ENCODE measurements around the gene DGCR2.

DGCR2 gene

GRCh38 chr22:19060356-19061009 is 61.7 kb downstream of the DGCR2 start:
- no peaks in the 10 kb centered on the region for H3K27me3 ChIP-seq (ENCODE audit: control insufficient read depth, insufficient read depth, low read length, poor library complexity, severe bottlenecking)
- 92 to 94% methylated on average over 15 of the region's 15 CpGs for WGBS, 2 experiments
- H3K4me1 ChIP-seq (ENCODE audit: control insufficient read depth, insufficient read depth, low read length), result no peaks in the 10 kb centered on the region
- no peak overlapping the region for H3K27ac ChIP-seq (ENCODE audit: insufficient read depth, low read depth, low read length, poor library complexity, severe bottlenecking)
- H3K36me3 ChIP-seq (ENCODE audit: control insufficient read depth, insufficient read depth, low read length), result peaks cover 13% of the 10 kb centered on the region
- no peak overlapping the region for H3K4me3 ChIP-seq (ENCODE audit: insufficient read depth, low read depth, low read length)
- H3K9me3 ChIP-seq (ENCODE audit: control insufficient read depth, low read length), result no peaks in the 10 kb centered on the region

GRCh38 chr22:19059481-19060278 is 62.5 kb downstream of the DGCR2 start:
- Histone ChIP-seq H3K27ac (ENCODE audit: insufficient read depth, low read depth, low read length, poor library complexity, severe bottlenecking) (no peak overlapping the region), H3K4me3 (ENCODE audit: insufficient read depth, low read depth, low read length) (no peak overlapping the region), H3K36me3 (ENCODE audit: control insufficient read depth, insufficient read depth, low read length) (peaks cover 9% of the 10 kb centered on the region), H3K4me1 (ENCODE audit: control insufficient read depth, insufficient read depth, low read length) (no peaks in the 10 kb centered on the region), H3K27me3 (ENCODE audit: control insufficient read depth, insufficient read depth, low read length, poor library complexity, severe bottlenecking) (no peaks in the 10 kb centered on the region), H3K9me3 (ENCODE audit: control insufficient read depth, low read length) (no peaks in the 10 kb centered on the region)
- 94% methylated on average over 20 of the region's 20 CpGs for WGBS, 2 experiments

DNA sequence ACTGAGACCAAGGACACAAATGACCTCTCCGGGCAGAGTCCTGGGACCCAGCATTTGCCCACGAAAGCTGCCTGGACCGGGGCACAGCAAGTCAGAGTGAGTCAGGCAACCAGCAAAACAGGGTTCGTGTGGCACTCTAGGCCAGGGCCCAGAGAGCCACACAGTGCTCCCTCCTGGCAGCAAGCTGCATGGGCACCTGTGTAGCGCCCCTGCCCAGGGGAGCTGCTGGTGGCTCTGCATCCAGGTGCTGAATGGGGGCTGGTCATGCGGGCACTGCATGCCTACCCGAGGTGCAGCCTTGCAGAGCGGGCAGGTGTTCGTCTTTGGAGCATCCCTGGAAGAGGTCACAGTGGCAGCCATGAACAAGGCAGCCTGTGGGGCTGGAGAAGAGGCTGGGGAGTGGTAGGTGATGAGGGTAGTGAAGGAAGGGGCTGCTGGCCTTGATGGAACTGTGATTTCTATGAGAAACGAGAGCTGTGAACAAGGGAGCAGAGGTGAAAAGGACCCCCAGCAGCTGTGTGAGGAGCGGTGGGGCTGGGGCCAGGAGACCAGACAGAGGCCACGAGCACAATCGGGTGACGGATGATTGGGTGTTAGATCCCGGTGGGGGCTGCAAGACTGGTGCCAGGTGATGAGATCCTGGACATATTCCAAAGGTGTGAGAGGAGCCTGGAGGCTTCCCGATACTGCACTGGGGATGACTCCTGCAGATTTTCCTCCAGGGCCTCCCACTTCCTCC is 63.3 kb downstream of the DGCR2 start:
- no peaks in the 10 kb centered on the region for H3K9me3 ChIP-seq (ENCODE audit: control insufficient read depth, low read length)
- H3K27me3 ChIP-seq (ENCODE audit: control insufficient read depth, insufficient read depth, low read length, poor library complexity, severe bottlenecking), result no peaks in the 10 kb centered on the region
- H3K4me1 ChIP-seq (ENCODE audit: control insufficient read depth, insufficient read depth, low read length), result no peaks in the 10 kb centered on the region
- peaks cover 2% of the 10 kb centered on the region for H3K36me3 ChIP-seq (ENCODE audit: control insufficient read depth, insufficient read depth, low read length)
- H3K27ac ChIP-seq (ENCODE audit: insufficient read depth, low read depth, low read length, poor library complexity, severe bottlenecking), result no peak overlapping the region
- H3K4me3 ChIP-seq (ENCODE audit: insufficient read depth, low read depth, low read length), result no peak overlapping the region
- 95% methylated on average over 16 of the region's 16 CpGs for WGBS, 2 experiments

DNA sequence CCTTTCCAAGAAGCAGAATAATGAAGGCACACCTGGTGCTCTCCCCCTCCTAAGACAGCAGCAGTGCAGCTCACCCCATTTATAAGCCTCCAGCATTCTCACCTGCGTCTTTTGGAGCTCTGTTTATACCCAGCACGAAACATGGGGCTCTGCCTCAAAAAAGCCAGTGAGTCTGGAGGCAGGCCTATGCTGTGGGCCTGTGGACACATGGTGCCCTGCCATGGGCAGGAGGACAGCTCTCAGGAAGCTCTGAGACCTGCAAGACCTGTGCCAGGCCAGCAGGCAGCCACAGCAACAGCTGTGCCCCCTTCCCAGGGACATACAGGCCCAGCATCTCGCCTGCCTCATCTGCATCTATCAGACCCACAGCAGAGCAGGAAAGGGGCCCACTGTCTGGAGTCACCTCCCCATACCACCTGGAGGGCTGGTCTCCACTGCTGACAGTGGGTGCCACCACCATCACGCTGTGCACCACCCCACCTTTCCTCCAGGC is 64.2 kb downstream of the DGCR2 start:
- Histone ChIP-seq H3K27ac (ENCODE audit: insufficient read depth, low read depth, low read length, poor library complexity, severe bottlenecking) (no peak overlapping the region), H3K4me1 (ENCODE audit: control insufficient read depth, insufficient read depth, low read length) (no peaks in the 10 kb centered on the region), H3K27me3 (ENCODE audit: control insufficient read depth, insufficient read depth, low read length, poor library complexity, severe bottlenecking) (no peaks in the 10 kb centered on the region), H3K9me3 (ENCODE audit: control insufficient read depth, low read length) (no peaks in the 10 kb centered on the region), H3K4me3 (ENCODE audit: insufficient read depth, low read depth, low read length) (no peak overlapping the region), H3K36me3 (ENCODE audit: control insufficient read depth, insufficient read depth, low read length) (no peaks in the 10 kb centered on the region)
- 95% methylated on average over 4 of the region's 4 CpGs for WGBS, 2 experiments

DNA sequence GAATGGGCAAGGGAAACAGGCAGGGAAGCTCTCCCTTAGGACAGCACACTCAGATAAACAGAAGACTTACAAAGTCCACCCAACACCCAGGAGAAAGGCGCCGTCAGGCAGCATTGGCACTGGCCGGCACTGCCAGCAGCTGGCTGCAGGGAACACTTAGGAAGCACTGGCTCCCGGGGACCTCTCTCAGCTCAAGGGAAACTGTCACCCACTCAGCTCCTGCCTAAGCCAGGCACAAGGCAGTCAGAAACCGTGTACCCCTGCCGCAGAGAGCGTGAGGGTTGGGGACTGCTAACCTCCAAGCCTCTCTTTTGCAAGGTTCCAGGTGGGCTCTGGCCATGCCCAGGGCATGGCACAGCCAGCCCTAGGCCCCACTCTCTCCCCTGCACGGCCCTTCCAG is 64.7 kb downstream of the DGCR2 start:
- H3K9me3 ChIP-seq (ENCODE audit: control insufficient read depth, low read length), result no peaks in the 10 kb centered on the region
- no peak overlapping the region for H3K4me3 ChIP-seq (ENCODE audit: insufficient read depth, low read depth, low read length)
- 92 to 94% methylated on average over 8 of the region's 8 CpGs for WGBS, 2 experiments
- no peaks in the 10 kb centered on the region for H3K36me3 ChIP-seq (ENCODE audit: control insufficient read depth, insufficient read depth, low read length)
- H3K27ac ChIP-seq (ENCODE audit: insufficient read depth, low read depth, low read length, poor library complexity, severe bottlenecking), result no peak overlapping the region
- no peaks in the 10 kb centered on the region for H3K4me1 ChIP-seq (ENCODE audit: control insufficient read depth, insufficient read depth, low read length)
- H3K27me3 ChIP-seq (ENCODE audit: control insufficient read depth, insufficient read depth, low read length, poor library complexity, severe bottlenecking), result no peaks in the 10 kb centered on the region

DNA sequence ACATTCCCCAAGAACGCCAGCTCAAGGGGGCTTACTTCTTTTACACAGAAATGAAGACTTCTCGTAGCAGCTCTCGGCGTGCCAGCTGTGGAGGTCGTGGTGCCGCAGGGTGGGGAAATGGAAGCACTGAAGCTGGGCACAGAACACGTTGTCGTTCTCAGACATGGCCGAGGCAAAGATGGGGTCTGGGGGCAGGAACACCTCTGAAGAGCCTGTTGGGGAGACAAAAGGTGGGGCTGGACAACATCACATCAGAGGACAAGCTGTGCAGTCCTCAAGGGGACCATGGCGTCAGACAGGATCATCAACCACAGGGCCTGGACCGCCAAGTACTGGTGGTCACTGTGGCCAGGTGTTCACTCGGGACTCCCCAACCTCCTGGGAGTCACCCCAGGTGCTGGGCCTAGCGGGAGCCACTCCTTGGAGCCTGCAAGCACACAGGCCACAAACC is 65.2 kb downstream of the DGCR2 start:
- no peaks in the 10 kb centered on the region for H3K36me3 ChIP-seq (ENCODE audit: control insufficient read depth, insufficient read depth, low read length)
- WGBS, 2 experiments, result 96% methylated on average over 13 of the region's 13 CpGs

GRCh38 chr22:19055801-19056200 is 66.4 kb downstream of the DGCR2 start:
- H3K36me3 ChIP-seq (ENCODE audit: control insufficient read depth, insufficient read depth, low read length), result no peaks in the 10 kb centered on the region
- H3K27me3 ChIP-seq (ENCODE audit: control insufficient read depth, insufficient read depth, low read length, poor library complexity, severe bottlenecking), result no peaks in the 10 kb centered on the region
- WGBS, 2 experiments, result 94 to 95% methylated on average over 17 of the region's 17 CpGs
- no peak overlapping the region for H3K27ac ChIP-seq (ENCODE audit: insufficient read depth, low read depth, low read length, poor library complexity, severe bottlenecking)
- H3K4me1 ChIP-seq (ENCODE audit: control insufficient read depth, insufficient read depth, low read length), result no peaks in the 10 kb centered on the region
- H3K9me3 ChIP-seq (ENCODE audit: control insufficient read depth, low read length), result no peaks in the 10 kb centered on the region
- H3K4me3 ChIP-seq (ENCODE audit: insufficient read depth, low read depth, low read length), result no peak overlapping the region

More for the DNA sequence above, 65.2 kb downstream of the DGCR2 start:
- no peaks in the 10 kb centered on the region for H3K4me1 ChIP-seq (ENCODE audit: control insufficient read depth, insufficient read depth, low read length)
- H3K9me3 ChIP-seq (ENCODE audit: control insufficient read depth, low read length), result no peaks in the 10 kb centered on the region
- H3K27ac ChIP-seq (ENCODE audit: insufficient read depth, low read depth, low read length, poor library complexity, severe bottlenecking), result no peak overlapping the region
- H3K4me3 ChIP-seq (ENCODE audit: insufficient read depth, low read depth, low read length), result no peak overlapping the region
- H3K27me3 ChIP-seq (ENCODE audit: control insufficient read depth, insufficient read depth, low read length, poor library complexity, severe bottlenecking), result no peaks in the 10 kb centered on the region

GRCh38 chr22:19052941-19053541 is 69.2 kb downstream of the DGCR2 start:
- Histone ChIP-seq H3K27me3 (ENCODE audit: control insufficient read depth, insufficient read depth, low read length, poor library complexity, severe bottlenecking) (no peaks in the 10 kb centered on the region), H3K9me3 (ENCODE audit: control insufficient read depth, low read length) (no peaks in the 10 kb centered on the region), H3K4me1 (ENCODE audit: control insufficient read depth, insufficient read depth, low read length) (no peaks in the 10 kb centered on the region), H3K36me3 (ENCODE audit: control insufficient read depth, insufficient read depth, low read length) (peaks cover 13% of the 10 kb centered on the region), H3K27ac (ENCODE audit: insufficient read depth, low read depth, low read length, poor library complexity, severe bottlenecking) (no peak overlapping the region), H3K4me3 (ENCODE audit: insufficient read depth, low read depth, low read length) (no peak overlapping the region)
- 95% methylated on average over 4 of the region's 4 CpGs for whole genome bisulfite sequencing, 2 experiments

GRCh38 chr22:19051381-19052072 is 70.7 kb downstream of the DGCR2 start:
- no peaks in the 10 kb centered on the region for H3K4me1 ChIP-seq (ENCODE audit: control insufficient read depth, insufficient read depth, low read length)
- H3K27ac ChIP-seq (ENCODE audit: insufficient read depth, low read depth, low read length, poor library complexity, severe bottlenecking), result no peak overlapping the region
- H3K4me3 ChIP-seq (ENCODE audit: insufficient read depth, low read depth, low read length), result no peak overlapping the region
- H3K9me3 ChIP-seq (ENCODE audit: control insufficient read depth, low read length), result no peaks in the 10 kb centered on the region
- WGBS, 2 experiments, result 88 to 91% methylated on average over 10 of the region's 10 CpGs
- H3K36me3 ChIP-seq (ENCODE audit: control insufficient read depth, insufficient read depth, low read length), result peaks cover 26% of the 10 kb centered on the region
- no peaks in the 10 kb centered on the region for H3K27me3 ChIP-seq (ENCODE audit: control insufficient read depth, insufficient read depth, low read length, poor library complexity, severe bottlenecking)

Measured in ectodermal cell (in vitro differentiated cells).